SK-N-MC (cell line): ENCODE data around the gene GPNMB.

Experiments
- EZH2 ChIP-seq: fragments of 200-600 bp; sonication (generic); IDR thresholded peaks from one replicate; pipeline ENCODE4 v1.6.1; 2017; ENCODE audit warnings: antibody characterized with exemption
- POLR2AphosphoS5 ChIP-seq: IDR thresholded peaks from 2 replicates; pipeline ENCODE4 v1.6.1; 2012; ENCODE audit warnings: mild to moderate bottlenecking, low read depth, low read length, borderline replicate concordance

- TF ChIP-seq EZH2: no peak
- TF ChIP-seq POLR2AphosphoS5: no peak
Measured at GRCh38 chr7:23242935-23243334, 3.6 kb upstream of the GPNMB start.
